Endothelial cell of umbilical vein (primary cell): ENCODE results near the gene VWCE. TPM values are rescaled to one million over a fixed set of nuclear protein-coding genes. Genes with fewer than 3 reads are reported as not detected.

Experiments
- BruUV-seq: library from RNA; stranded (reverse); fragments of 400-500 nt; replicated peaks from 2 replicates; lab custom pipeline; 2021; lab: Mats Ljungman, UMichigan
- CTCF ChIA-PET: fragments of 300-600, 350-600 bp; sonication (Branson Sonifier 250); formaldehyde crosslinking; loops from one replicate; lab custom pipeline; 2021; ENCODE audit warnings: antibody characterized with exemption, inconsistent platforms; lab: Charles Lee
- POLR2A ChIA-PET: fragments of 300-600, 350-600 bp; sonication (Branson Sonifier 250); formaldehyde crosslinking; loops from one replicate; lab custom pipeline; 2021; ENCODE audit warnings: antibody characterized with exemption, inconsistent platforms; lab: Charles Lee
- DNase-seq: peaks from one replicate; pipeline ENCODE4 v3.0.0-alpha.2; 2011; ENCODE audit warnings: low read depth, low spot score
- FAIRE-seq: peaks from 2 replicates; lab custom pipeline; 2011; peaks lifted over from hg19 to GRCh38; lab: Jason Lieb, UNC
- H2AFZ ChIP-seq: 2 replicates; pipeline ENCODE4 v1.6.0; 2012; ENCODE audit warnings: low read depth, low read length, control low read depth, inconsistent platforms
- H3K27ac ChIP-seq: 2 replicates; pipeline ENCODE4 v1.5.1; 2011; ENCODE audit warnings: low read depth, mild to moderate bottlenecking, control low read depth, low read length, moderate library complexity; ENCODE audit not compliant: insufficient read depth
- H3K27me3 ChIP-seq, 2 experiments: 2 replicates each; pipeline versions ENCODE4 v1.6.0 to v1.6.1; 2011; ENCODE audit warnings: low read length in 2 of 2, mixed read lengths in 1 of 2; ENCODE audit not compliant: control insufficient read depth in 2 of 2, insufficient read depth in 2 of 2
- H3K36me3 ChIP-seq, 2 experiments: 2 replicates in 1 of 2; 3 replicates in 1 of 2; pipeline ENCODE4 v1.5.1; 2011; ENCODE audit warnings: low read length in 2 of 2, mild to moderate bottlenecking in 1 of 2, moderate library complexity in 1 of 2; ENCODE audit not compliant: control insufficient read depth in 2 of 2, insufficient read depth in 2 of 2; ENCODE audit errors: extremely low read depth in 1 of 2
- H3K4me1 ChIP-seq: 3 replicates; pipeline ENCODE4 v1.5.1; 2011; ENCODE audit warnings: mild to moderate bottlenecking, low read length; ENCODE audit not compliant: control insufficient read depth, insufficient read depth; ENCODE audit errors: extremely low read depth
- H3K4me2 ChIP-seq: 2 replicates; pipeline ENCODE4 v1.6.1; 2011; ENCODE audit warnings: low read length, control low read depth, mixed read lengths; ENCODE audit not compliant: insufficient read depth
- H3K4me3 ChIP-seq, 3 experiments: fragments of 200-600 bp in 1 of 3; sonication (generic), shearing (Covaris generic) in 1 of 3; replicated peaks in 1 of 3; 2 replicates each; pipeline ENCODE4 v1.5.1; 2011 to 2016; ENCODE audit warnings: control low read depth in 3 of 3, low read length in 3 of 3, mild to moderate bottlenecking in 2 of 3, inconsistent platforms in 1 of 3, low read depth in 1 of 3, moderate library complexity in 1 of 3; ENCODE audit not compliant: insufficient read depth in 1 of 3
- H3K79me2 ChIP-seq: 2 replicates; pipeline ENCODE4 v1.6.0; 2012; ENCODE audit warnings: low read length, inconsistent platforms; ENCODE audit not compliant: control insufficient read depth, insufficient read depth
- H3K9ac ChIP-seq: replicated peaks from 2 replicates; pipeline ENCODE3; 2011; ENCODE audit warnings: low read length, control low read depth; ENCODE audit not compliant: insufficient read depth; ENCODE audit errors: extremely low read depth
- H3K9me1 ChIP-seq: replicated peaks from 3 replicates; pipeline ENCODE4 v1.6.0; 2011; ENCODE audit warnings: mild to moderate bottlenecking, low read length; ENCODE audit not compliant: control insufficient read depth, insufficient read depth; ENCODE audit errors: extremely low read depth
- H3K9me3 ChIP-seq: replicated peaks from 2 replicates; pipeline ENCODE4 v1.5.1; 2012; ENCODE audit warnings: low read length, inconsistent platforms; ENCODE audit not compliant: control insufficient read depth, insufficient read depth
- H4K20me1 ChIP-seq: replicated peaks from 2 replicates; pipeline ENCODE3; 2011; ENCODE audit warnings: mild to moderate bottlenecking, low read length; ENCODE audit not compliant: control insufficient read depth, insufficient read depth; ENCODE audit errors: extremely low read depth
- CTCF ChIP-seq, 2 donors: IDR thresholded peaks; 1 replicate in 1 of 2; 2 replicates in 1 of 2; pipeline ENCODE4 v1.5.1; 2011; ENCODE audit warnings: low read length in 2 of 2, mild to moderate bottlenecking in 2 of 2, moderate library complexity in 2 of 2, control low read depth in 1 of 2, inconsistent platforms in 1 of 2, low read depth in 1 of 2; ENCODE audit not compliant: insufficient read depth in 1 of 2; ENCODE audit errors: extremely low read depth in 1 of 2
- EZH2 ChIP-seq: IDR thresholded peaks from 2 replicates; pipeline ENCODE4 v1.6.1; 2012; ENCODE audit warnings: borderline replicate concordance, low read depth, mild to moderate bottlenecking, moderate library complexity, low read length, inconsistent platforms; ENCODE audit not compliant: severe bottlenecking
- FOS ChIP-seq: IDR thresholded peaks from 2 replicates; pipeline ENCODE4 v1.6.1; 2011; ENCODE audit warnings: mild to moderate bottlenecking, low read length, moderate library complexity, borderline replicate concordance; ENCODE audit not compliant: insufficient read depth
- GATA2 ChIP-seq: IDR thresholded peaks from 2 replicates; pipeline ENCODE4 v1.7.0; 2011; ENCODE audit warnings: low read depth, mild to moderate bottlenecking, moderate library complexity, mixed read lengths, low read length; ENCODE audit not compliant: insufficient read length, insufficient read depth
- JUN ChIP-seq: IDR thresholded peaks from 2 replicates; pipeline ENCODE4 v1.6.1; 2011; ENCODE audit warnings: borderline replicate concordance, low read depth; ENCODE audit not compliant: insufficient read length, insufficient read depth
- MAX ChIP-seq: IDR thresholded peaks from 2 replicates; pipeline ENCODE4 v1.6.1; 2011; ENCODE audit not compliant: insufficient read depth, insufficient read length
- MYC ChIP-seq: IDR thresholded peaks from one replicate; pipeline ENCODE4 v1.6.1; 2011; ENCODE audit warnings: mild to moderate bottlenecking, low read depth, low read length
- POLR2A ChIP-seq: IDR thresholded peaks from 2 replicates; pipeline ENCODE4 v1.6.1; 2012; ENCODE audit warnings: low read depth, mild to moderate bottlenecking, control low read depth, low read length
- POLR2AphosphoS5 ChIP-seq: IDR thresholded peaks from 2 replicates; pipeline ENCODE4 v1.6.1; 2012; ENCODE audit warnings: low read depth, mild to moderate bottlenecking, control low read depth, low read length, moderate library complexity; ENCODE audit not compliant: insufficient read depth
- dilution Hi-C: fragments of 300-500 bp; cut with MboI; formaldehyde crosslinking; loops from one replicate; pipeline ENCODE4 v1.15.0; 2019; ENCODE audit warnings: low sequenced_read_pairs; ENCODE audit not compliant: extremely low pct_ligation_motif_present
- intact Hi-C: fragments of 100-400 bp; cut with micrococcal nuclease; formaldehyde crosslinking; loops from one replicate; pipeline ENCODE4 v1.10.0; 2022
- polyA plus RNA-seq, 4 experiments: library from polyadenylated mRNA; depleted of rRNA in 3 of 4; stranded (reverse) in 3 of 4; unstranded in 1 of 4; fragments of >200 nt; gene quantifications; 2 replicates each; pipeline versions ENCODE4 v1.2.1 to v1.2.3, GENCODE V29; 2011 to 2012; ENCODE audit warnings: missing spikeins in 1 of 4
- total RNA-seq: library from RNA; stranded (reverse); gene quantifications from 2 replicates; pipeline ENCODE4 v1.2.3, GENCODE V29; 2021

The VWCE gene
- total and polyA plus RNA-seq, 2 donors (not counting 3 experiments of a cell fraction or from before 2014, with no cell fraction given), result 6.5 to 14.4 TPM

GRCh38 chr11:61305417-61305816 lies 10.3 kb upstream of the VWCE start:
- ChIA-PET CTCF (no interaction called here), POLR2A (interaction anchor here (0.7 kb wide), 1 partner anchor 1611 kb away, joined by 4 read pairs; no protein-coding TSS in a partner anchor)
- H3K9ac ChIP-seq, result no peak overlapping the region
- H3K27me3 ChIP-seq, result no peaks in the 10 kb centered on the region
- H3K4me3 ChIP-seq, result no peak overlapping the region
- H3K9me3 ChIP-seq, result no peaks in the 10 kb centered on the region
- DNase-seq, result no peak
- TF ChIP-seq FOS (no peak), JUN (no peak), CTCF (IDR thresholded peaks at IDR 0.05; ENCODE audit: extremely low read depth in 1 of 2, insufficient read depth in 1 of 2, low read depth in 1 of 2, low read length in 2 of 2) (no peak)
- H3K4me2 ChIP-seq, result no peak overlapping the region
- H4K20me1 ChIP-seq, result no peaks in the 10 kb centered on the region
- intact Hi-C loops (no loop called here), dilution Hi-C loops (no loop called here)
- H2AFZ ChIP-seq, result no peak overlapping the region
- H3K27ac ChIP-seq, result no peak overlapping the region
- no peak for FAIRE-seq
- no peaks in the 10 kb centered on the region for H3K9me1 ChIP-seq
- no TSS peak for BruUV-seq
- H3K79me2 ChIP-seq, result no peaks in the 10 kb centered on the region
- peaks cover 40 to 62% of the 10 kb centered on the region in 2 experiments for H3K36me3 ChIP-seq
- no peaks in the 10 kb centered on the region for H3K4me1 ChIP-seq

- Histone ChIP-seq H3K9me1 (no peaks in the 10 kb centered on the region), H3K36me3 (peaks cover 27 to 55% of the 10 kb centered on the region in 2 experiments), H3K4me1 (peaks cover under 1% of the 10 kb centered on the region), H3K27me3 (no peaks in the 10 kb centered on the region), H3K4me3 (no peak overlapping the region), H3K79me2 (no peaks in the 10 kb centered on the region), H3K9ac (no peak overlapping the region), H4K20me1 (no peaks in the 10 kb centered on the region), H2AFZ (no peak overlapping the region), H3K9me3 (no peaks in the 10 kb centered on the region), H3K27ac (no peak overlapping the region), H3K4me2 (no peak overlapping the region)
- intact Hi-C loops, result no loop called here
- FAIRE-seq, result no peak
- TF ChIP-seq POLR2A (no peak), MAX (no peak), CTCF (IDR thresholded peaks at IDR 0.05; ENCODE audit: extremely low read depth in 1 of 2, insufficient read depth in 1 of 2, low read depth in 1 of 2, low read length in 2 of 2) (no peak), GATA2 (no peak), EZH2 (no peak), FOS (no peak), POLR2AphosphoS5 (no peak), JUN (no peak), MYC (no peak)
- no TSS peak for BruUV-seq
- no peak for DNase-seq
- CTCF ChIA-PET, result no interaction called here
- dilution Hi-C loops, result no loop called here
- POLR2A ChIA-PET, result no interaction called here
These were observed 8.6 kb upstream of the VWCE start for GRCh38 chr11:61303725-61304124.
